ENCODE data around the gene CENPP.
A peak's percentile ranks its signal among the peaks of the same experiment; 100 is the strongest.

Gene CENPP

DNA sequence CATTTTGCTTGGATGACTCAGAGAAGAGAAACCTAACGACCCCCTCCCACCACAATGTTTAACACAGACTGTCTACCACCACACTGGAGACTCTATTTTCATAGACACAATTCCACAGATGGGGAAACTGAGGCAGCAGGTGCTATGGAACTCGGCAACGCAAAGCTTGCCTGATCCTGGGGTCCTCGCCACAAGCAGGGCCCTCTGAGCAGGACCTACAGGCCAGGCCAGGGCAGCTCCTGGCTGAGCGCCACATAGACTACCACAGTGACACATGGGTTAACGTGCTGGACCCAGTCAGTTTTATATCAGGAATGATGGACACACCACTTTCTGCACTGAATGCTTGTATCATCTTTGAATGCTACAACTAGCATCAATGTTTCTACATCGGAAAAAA is 332.4 kb downstream of the CENPP start:
- DNase-seq (ENCODE audit: low spot score): no peak

DNA sequence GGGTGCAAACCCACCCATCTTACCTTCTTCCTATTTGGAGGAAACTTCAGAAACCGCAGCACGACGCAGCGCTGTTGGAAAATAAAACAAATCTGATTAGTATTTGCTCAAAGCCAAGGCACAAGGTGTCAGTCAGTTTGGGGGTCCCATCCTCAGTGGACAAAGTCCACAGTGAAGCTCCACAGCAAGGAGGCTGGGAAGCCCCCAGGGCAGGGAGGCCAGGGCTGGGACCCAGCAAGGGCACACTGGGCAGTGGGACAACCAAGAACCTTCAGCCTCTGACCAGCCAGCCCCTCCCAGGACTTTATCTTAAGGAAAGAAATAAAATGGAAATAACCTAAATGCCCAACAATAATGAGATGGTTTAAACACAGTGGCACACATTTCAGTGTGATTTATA is 332.9 kb downstream of the CENPP start:
- DNase-seq (ENCODE audit: low spot score): no peak

DNA sequence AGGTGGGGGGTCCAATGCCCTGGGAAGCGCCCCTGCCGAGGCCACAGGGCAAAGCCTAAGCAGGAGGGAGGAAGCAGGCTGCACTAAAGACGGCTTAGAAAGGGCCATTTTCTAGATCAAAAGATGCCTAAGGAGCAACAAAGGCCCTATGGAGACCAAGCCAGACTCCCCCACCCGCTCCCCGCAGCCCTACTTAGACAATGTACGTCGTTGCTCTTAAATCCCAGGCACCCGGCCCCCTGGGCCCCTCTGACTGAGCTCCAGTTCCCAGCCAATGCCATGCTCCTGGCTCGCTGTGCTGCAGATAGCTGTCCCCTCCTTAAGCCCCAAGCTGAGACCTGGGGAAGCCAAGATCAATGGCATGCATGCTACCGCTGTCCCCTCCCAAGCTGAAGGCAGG is 333.8 kb downstream of the CENPP start:
- DNase-seq (ENCODE audit: low spot score): no peak

DNA sequence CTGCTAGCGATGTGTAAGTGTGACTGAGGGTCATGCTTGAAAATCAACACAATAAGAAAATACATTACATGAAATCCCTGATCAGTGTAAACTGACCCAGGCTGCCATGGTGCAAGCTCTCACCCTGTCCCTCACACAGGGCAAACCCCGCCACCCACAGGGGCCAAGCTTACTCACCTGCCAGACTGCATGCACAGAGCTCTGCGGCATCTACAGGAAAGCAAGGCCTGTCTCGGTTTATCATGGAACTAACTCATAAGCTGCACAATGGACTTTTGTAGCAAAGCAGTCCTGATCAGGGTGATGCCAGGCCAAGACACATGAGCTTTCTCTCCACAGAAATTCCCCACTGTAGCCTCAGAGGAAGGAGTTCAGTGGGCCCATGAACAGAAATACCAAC is 334.5 kb downstream of the CENPP start:
- DNase-seq (ENCODE audit: low spot score): no peak

DNA sequence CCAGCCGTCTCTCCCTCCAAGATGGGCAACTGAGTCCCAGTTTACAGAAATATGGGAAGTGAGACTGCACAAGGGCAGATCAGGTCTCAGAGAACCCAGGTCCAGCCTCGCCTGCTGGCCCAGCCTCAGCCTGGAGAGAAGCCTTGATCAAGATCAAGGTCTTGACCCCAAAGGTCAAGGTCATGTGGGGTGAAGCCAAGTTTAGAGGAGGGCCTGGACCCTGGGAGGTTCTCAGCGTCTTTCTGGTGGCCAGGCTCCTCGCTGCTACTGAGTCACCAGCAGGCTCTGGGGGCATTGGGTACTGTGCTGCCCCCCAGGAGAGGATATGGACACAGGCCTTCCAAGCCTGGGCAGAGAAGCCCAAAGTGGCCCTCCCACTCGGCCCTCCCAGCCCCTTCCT is 335.4 kb downstream of the CENPP start:
- DNase-seq (ENCODE audit: low spot score): no peak

DNA sequence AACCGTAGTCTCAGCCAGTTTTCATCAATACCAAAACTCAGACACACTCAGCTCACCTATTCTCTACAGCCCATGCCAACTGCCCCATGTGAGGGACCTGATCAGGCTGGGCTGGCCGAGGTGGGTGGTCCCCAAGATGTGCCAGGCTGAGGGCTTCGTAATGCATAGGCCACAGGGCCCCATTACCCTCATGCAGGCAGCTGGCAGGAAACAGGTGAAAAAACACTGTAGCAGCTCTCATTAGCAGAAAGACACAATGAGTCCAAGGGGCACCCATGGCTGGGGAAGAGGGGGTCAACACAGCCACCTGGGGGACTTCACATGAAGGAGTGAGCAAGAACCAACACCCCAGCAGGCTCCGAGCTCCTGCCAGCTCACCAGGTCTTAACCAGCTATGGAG is 336.0 kb downstream of the CENPP start:
- no peak for DNase-seq (ENCODE audit: low spot score)

DNA sequence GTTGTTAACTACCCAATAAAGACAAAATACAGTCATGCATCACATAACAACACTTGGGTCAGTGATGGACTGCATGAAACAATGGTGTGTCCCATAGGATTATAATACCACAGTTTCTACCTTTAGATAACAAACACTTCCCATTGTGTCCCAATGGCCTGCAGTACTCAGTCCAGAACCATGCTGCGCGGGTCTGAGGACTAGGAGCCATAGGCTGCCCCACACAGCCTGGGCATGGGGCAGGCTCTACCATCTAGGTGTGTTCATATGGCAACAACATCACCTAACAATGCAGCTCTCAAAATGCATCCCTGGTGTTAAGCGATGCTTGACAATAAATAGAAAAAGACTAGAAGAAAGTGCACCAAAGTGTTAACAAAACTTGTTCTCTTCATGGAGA is 337.4 kb downstream of the CENPP start:
- DNase-seq (ENCODE audit: low spot score): no peak

DNA sequence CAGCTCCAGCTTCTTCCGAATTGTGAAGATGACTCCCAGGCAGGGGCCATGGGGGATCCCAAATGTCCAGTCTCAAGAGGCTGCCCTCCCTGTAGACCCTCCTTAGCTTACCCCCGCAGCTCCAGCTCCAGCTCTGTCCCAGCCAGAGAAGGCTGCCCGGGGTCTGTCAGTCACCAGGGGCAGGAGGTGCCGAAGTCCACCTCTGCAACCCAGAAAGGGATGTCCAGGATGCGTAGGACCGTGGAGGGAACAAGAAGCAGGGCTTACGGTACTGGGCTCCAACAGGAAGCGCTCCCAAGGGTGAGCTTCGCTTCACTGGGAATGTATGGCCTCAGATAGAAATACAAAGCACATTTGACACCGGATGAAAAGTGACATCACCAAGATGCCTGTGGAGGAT is 338.2 kb downstream of the CENPP start:
- no peak for DNase-seq (ENCODE audit: low spot score)

DNA sequence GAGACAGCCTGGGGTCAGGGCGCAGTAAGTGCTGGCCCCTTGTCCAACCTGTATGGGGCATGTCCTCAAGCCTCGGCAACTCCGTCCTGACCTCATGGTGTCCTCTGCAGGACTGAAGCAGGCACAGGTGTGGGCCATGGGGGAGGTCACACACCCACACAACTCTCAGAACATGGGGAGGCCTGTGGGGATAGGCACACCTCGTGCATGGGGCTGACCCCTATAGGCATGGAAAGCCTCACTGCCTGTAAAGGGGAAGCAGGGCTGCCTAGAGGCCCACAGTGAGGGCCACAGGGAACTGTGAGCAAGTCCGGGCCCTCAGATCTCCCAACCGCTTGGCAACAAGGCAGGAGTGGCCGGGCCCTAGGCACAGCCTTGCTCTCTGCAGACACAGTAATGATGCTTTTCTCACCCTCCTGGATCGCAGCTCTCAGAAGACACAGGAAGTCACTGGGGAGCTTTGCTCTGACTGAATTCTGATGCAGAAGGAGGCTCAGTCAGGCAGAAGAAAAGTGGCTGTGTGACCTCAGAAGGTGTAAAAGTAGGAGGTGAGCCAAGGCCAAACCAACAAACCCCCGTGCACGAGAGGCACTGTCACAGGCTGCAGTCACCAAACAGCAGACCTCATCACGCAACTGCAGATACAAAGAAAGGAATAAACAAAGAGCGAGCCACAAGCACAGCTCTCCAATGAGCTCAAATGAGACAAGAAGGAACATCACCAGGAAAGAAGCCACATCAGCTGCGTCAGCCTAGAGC is 338.8 kb downstream of the CENPP start:
- DNase-seq (ENCODE audit: low spot score): no peak

DNA sequence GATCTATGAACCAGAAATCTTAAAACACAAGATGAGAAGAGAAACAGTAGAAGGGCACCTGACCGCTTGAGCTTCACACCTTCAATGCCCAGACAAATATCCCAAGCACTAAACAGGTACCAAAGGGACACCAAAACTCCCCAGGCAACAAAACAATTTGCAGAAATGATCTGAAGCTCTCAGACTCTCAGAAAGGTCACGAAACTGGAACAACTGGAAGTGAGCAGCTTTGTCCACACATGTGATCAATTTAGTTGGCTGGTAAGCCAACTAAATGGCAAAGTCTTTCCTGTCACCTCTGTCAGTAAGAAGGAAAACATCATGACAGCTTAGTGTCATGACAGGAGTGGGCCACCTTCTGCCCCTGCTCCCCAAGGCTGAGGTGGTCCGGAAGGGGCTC is 340.1 kb downstream of the CENPP start:
- no peak for DNase-seq (ENCODE audit: low spot score)

DNA sequence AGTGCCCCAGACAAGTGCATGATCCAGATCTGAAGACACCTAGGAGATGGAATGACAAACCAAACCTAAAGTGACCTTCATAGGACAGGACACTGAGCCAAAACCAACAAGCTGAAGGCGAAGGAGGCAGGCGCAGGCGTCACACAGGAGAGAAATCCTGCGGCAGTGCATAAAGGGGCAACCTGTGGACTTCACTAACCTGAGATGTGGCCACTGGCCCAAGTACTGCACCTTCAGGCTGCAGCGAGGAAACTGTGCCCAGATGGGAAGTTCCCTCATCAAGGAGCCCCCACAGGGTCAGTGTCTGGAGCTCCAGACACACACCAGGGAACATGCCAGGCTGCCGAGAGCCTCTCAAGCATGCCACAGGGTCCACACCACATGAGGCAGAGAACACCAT is 340.5 kb downstream of the CENPP start:
- DNase-seq (ENCODE audit: low spot score): no peak

DNA sequence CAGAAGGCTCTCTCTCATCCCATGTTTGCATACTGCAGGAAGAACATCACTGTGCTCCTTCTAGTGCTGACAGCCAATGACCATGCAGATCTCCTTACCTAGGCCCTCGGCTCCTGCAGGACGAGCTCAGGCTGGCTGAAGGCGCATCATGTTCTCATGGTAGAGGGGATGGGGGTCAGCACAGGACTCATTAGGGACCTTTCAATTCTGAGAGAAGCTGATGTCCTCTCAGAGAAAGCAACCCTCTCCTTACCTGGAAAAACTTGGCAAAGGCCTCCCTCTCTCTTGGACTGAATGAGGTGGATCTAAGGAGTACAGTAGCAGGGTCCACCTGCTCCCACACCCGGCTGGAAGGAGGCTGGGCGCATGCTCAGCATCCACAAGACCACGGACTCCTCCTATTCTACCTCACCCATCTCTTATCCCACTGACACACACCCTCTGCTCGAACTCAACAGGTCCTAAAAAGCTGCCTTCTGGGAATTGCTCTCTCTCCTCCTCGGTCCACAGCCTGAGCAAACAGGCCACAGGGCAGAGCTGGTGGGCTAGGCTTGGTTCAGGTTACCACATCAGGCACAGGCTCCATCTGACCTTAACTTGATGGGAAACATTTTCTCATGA is 341.3 kb downstream of the CENPP start:
- DNase-seq (ENCODE audit: low spot score): no peak

DNA sequence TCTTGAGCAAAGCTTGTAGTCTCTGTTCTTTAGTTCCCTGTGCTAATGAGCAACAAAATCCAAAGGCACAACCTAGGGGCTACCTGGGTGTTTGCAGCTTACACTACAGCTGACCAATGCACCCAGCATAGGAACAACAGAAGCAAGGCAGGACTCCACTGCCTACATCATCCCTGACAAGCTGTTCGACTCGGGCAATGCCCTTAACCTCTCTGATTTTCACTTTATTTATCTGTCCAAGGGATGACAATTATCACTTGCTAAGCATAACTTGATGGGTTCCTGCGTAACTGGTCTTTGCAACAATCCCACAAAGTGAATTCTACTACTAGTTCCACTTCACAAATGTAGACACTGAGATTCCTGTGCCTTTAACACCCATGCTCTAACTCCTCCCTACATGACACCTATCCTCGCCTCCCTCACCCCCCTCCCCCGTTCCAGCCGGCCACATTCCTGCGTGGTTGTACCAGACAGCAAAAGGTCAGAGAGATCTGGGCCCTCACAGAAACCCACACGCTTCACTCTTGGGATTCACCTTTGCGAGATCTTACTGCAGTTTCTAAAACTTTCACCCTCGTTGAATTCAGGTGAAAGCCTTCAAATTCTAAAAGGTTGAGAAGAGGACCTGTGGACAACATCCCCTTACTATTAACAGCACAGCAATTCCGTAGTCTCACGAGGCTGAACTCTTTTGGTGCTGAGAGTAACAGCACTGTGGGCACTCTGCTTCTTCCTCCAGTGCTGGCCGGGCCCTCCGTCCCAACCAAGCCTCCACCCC is 343.2 kb downstream of the CENPP start:
- DNase-seq (ENCODE audit: low spot score): peak; percentile 79

DNA sequence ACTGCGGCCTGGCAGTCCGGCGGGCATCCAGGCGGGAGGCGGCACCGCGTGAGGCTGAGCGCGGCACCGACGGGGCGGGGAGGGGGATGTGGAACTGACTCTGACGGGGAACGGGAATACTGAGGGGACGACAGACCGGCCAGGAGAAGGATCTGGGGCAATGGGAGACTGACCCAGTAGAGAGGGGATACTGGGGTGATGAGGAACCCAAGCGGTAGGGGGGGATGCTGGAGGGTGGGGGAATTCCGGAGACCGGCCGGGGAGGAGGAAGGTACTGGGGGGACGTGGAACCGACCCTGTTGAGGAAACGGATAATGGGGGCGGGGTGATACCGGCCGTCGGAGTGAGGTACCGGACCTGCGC is 343.8 kb downstream of the CENPP start:
- DNase-seq (ENCODE audit: low spot score): no peak

Measured in kidney capillary endothelial cell (primary cell).